PC-9 (cell line): ENCODE measurements around the gene DNAAF1. TPM values are rescaled to one million over a fixed set of nuclear protein-coding genes. Genes with fewer than 3 reads are reported as not detected.

Source experiments
- BruUV-seq: library from RNA; stranded (reverse); fragments of 400-500 nt; replicated peaks from 2 replicates; lab custom pipeline; 2021; lab: Mats Ljungman, UMichigan
- CTCF ChIA-PET: fragments of 300-600 bp; sonication (Branson Sonifier 250); formaldehyde crosslinking; loops from one replicate; lab custom pipeline; 2022; ENCODE audit warnings: antibody characterized with exemption; lab: Charles Lee
- POLR2A ChIA-PET: fragments of 300-600 bp; sonication (Branson Sonifier 250); formaldehyde crosslinking; loops from one replicate; lab custom pipeline; 2022; ENCODE audit warnings: antibody characterized with exemption; ENCODE audit not compliant: unreplicated experiment; lab: Charles Lee
- DNase-seq, 2 experiments: peaks; one replicate each; pipeline versions ENCODE4 v3.0.0 to v3.0.0-alpha.2; 2015 to 2022; ENCODE audit warnings: mixed read lengths in 1 of 2
- H2AFZ ChIP-seq: fragments of 200-600 bp; sonication (generic); 2 replicates; pipeline ENCODE4 v1.8.1; 2017; ENCODE audit warnings: antibody characterized with exemption
- H3F3A ChIP-seq: fragments of 200-600 bp; sonication (generic); 2 replicates; pipeline ENCODE4 v1.8.1; 2017; ENCODE audit warnings: antibody characterized with exemption, mild to moderate bottlenecking, low read depth; ENCODE audit not compliant: insufficient read depth
- H3K27ac ChIP-seq: fragments of 200-600 bp; sonication (generic); 2 replicates; pipeline ENCODE4 v1.6.1; 2016; ENCODE audit warnings: mixed run types
- H3K27me3 ChIP-seq: fragments of 200-600 bp; sonication (generic); 2 replicates; pipeline ENCODE4 v1.6.1; 2016; ENCODE audit warnings: low read depth, mixed run types; ENCODE audit not compliant: insufficient read depth
- H3K36me3 ChIP-seq: fragments of 200-600 bp; sonication (generic); 2 replicates; pipeline ENCODE4 v1.6.1; 2016; ENCODE audit warnings: low read depth, mixed run types
- H3K4me1 ChIP-seq: fragments of 200-600 bp; sonication (generic); replicated peaks from 2 replicates; pipeline ENCODE4 v1.6.1; 2016; ENCODE audit warnings: mixed run types; ENCODE audit not compliant: insufficient read depth
- H3K4me2 ChIP-seq: fragments of 200-600 bp; sonication (generic); 2 replicates; pipeline ENCODE4 v1.6.1; 2017; ENCODE audit warnings: mixed run types
- H3K4me3 ChIP-seq: fragments of 200-600 bp; sonication (generic); 2 replicates; pipeline ENCODE4 v1.6.1; 2016; ENCODE audit warnings: mixed run types
- H3K79me2 ChIP-seq: fragments of 200-600 bp; sonication (generic); 2 replicates; pipeline ENCODE4 v1.6.1; 2017; ENCODE audit warnings: low read depth, mixed run types
- H3K9me2 ChIP-seq: fragments of 200-600 bp; sonication (generic); 2 replicates; pipeline ENCODE4 v1.8.1; 2017; ENCODE audit warnings: mild to moderate bottlenecking; ENCODE audit not compliant: insufficient read depth
- H3K9me3 ChIP-seq: fragments of 200-600 bp; sonication (generic); 2 replicates; pipeline ENCODE4 v1.8.1; 2016; ENCODE audit warnings: low read depth; ENCODE audit not compliant: insufficient read depth
- H4K20me1 ChIP-seq: fragments of 200-600 bp; sonication (generic); 2 replicates; pipeline ENCODE4 v1.8.1; 2017; ENCODE audit not compliant: insufficient read depth
- CTCF ChIP-seq: fragments of 200-600 bp; sonication (generic); conservative IDR thresholded peaks from 2 replicates; pipeline ENCODE4 v1.6.1; 2017; ENCODE audit warnings: mixed run types, antibody characterized with exemption, mild to moderate bottlenecking, moderate library complexity
- EZH2 ChIP-seq: fragments of 200-600 bp; sonication (generic); IDR thresholded peaks from 2 replicates; pipeline ENCODE4 v1.8.0; 2017; ENCODE audit warnings: antibody characterized with exemption, low read depth
- intact Hi-C: fragments of 100-400 bp; cut with micrococcal nuclease; formaldehyde crosslinking; loops from one replicate; pipeline ENCODE4 v1.10.0; 2022; ENCODE audit not compliant: unreplicated experiment
- total RNA-seq: library from RNA; stranded (reverse); gene quantifications from 2 replicates; pipeline ENCODE4 v1.2.3, GENCODE V29; 2021

Gene DNAAF1
- total RNA-seq, 1 experiment from 2014 or later = 1.2 TPM

- ChIA-PET POLR2A (no interaction called here), CTCF (no interaction called here)
- TF ChIP-seq CTCF (no peak), EZH2 (no peak)
- Histone ChIP-seq H3K36me3 (no peaks in the 10 kb centered on the region), H3F3A (peaks cover 24% of the 10 kb centered on the region; the same call in 1 of the 2 replicates), H4K20me1 (no peaks in the 10 kb centered on the region), H3K9me2 (no peaks in the 10 kb centered on the region), H3K9me3 (no peaks in the 10 kb centered on the region), H3K27me3 (no peaks in the 10 kb centered on the region), H3K27ac (no peak overlapping the region), H3K4me1 (peaks cover 12% of the 10 kb centered on the region), H3K79me2 (no peaks in the 10 kb centered on the region), H3K4me3 (no peak overlapping the region), H3K4me2 (no peak overlapping the region), H2AFZ (no peak overlapping the region)
- BruUV-seq = no TSS peak
- intact Hi-C loops = no loop called here
- no peak for DNase-seq
These were observed 20.6 kb upstream of the DNAAF1 start for GRCh38 chr16:84124257-84125073.

- no TSS peak for BruUV-seq
- Histone ChIP-seq H3K4me3 (no peak overlapping the region), H3K4me2 (no peak overlapping the region), H3K9me2 (no peaks in the 10 kb centered on the region), H3F3A (peaks cover 15% of the 10 kb centered on the region; the same call in 1 of the 2 replicates), H3K9me3 (no peaks in the 10 kb centered on the region), H3K79me2 (0 out of 2 replicates have a peak, but pooled peaks cover 5% of the 10 kb centered on the region), H2AFZ (no peak overlapping the region), H3K4me1 (no peaks in the 10 kb centered on the region), H3K36me3 (no peaks in the 10 kb centered on the region), H3K27ac (no peak overlapping the region), H4K20me1 (no peaks in the 10 kb centered on the region), H3K27me3 (no peaks in the 10 kb centered on the region)
- ChIA-PET POLR2A (no interaction called here), CTCF (no interaction called here)
- no peak for DNase-seq
- intact Hi-C loops = no loop called here
- TF ChIP-seq CTCF (no peak), EZH2 (no peak)
These were observed 14.0 kb upstream of the DNAAF1 start for GRCh38 chr16:84131117-84131516.

- Histone ChIP-seq H4K20me1 (no peaks in the 10 kb centered on the region), H3K36me3 (no peaks in the 10 kb centered on the region), H3K4me3 (no peak overlapping the region), H3K9me2 (no peaks in the 10 kb centered on the region), H3K27ac (no peak overlapping the region), H3F3A (peaks cover 3% of the 10 kb centered on the region; the same call in 1 of the 2 replicates), H2AFZ (no peak overlapping the region), H3K4me1 (no peaks in the 10 kb centered on the region), H3K27me3 (no peaks in the 10 kb centered on the region), H3K9me3 (no peaks in the 10 kb centered on the region), H3K79me2 (peaks cover 21% of the 10 kb centered on the region; the same call in 1 of the 2 replicates), H3K4me2 (no peak overlapping the region)
- ChIA-PET POLR2A (no interaction called here), CTCF (no interaction called here)
- intact Hi-C loops = no loop called here
- no peak for TF ChIP-seq CTCF
- TF ChIP-seq EZH2 = no peak
- DNase-seq = no peak
- no TSS peak for BruUV-seq
These were observed 12.4 kb upstream of the DNAAF1 start for GRCh38 chr16:84132527-84133285.
